ENCODE data around the gene SPPL2B.

The SPPL2B gene

GRCh38 chr19:2323707-2324106, 4.8 kb upstream of the SPPL2B start:
- DNase-seq (ENCODE audit: low read depth, low spot score): no peak

GRCh38 chr19:2324220-2324948, 4.1 kb upstream of the SPPL2B start:
- no peak for DNase-seq (ENCODE audit: low read depth, low spot score)

DNA sequence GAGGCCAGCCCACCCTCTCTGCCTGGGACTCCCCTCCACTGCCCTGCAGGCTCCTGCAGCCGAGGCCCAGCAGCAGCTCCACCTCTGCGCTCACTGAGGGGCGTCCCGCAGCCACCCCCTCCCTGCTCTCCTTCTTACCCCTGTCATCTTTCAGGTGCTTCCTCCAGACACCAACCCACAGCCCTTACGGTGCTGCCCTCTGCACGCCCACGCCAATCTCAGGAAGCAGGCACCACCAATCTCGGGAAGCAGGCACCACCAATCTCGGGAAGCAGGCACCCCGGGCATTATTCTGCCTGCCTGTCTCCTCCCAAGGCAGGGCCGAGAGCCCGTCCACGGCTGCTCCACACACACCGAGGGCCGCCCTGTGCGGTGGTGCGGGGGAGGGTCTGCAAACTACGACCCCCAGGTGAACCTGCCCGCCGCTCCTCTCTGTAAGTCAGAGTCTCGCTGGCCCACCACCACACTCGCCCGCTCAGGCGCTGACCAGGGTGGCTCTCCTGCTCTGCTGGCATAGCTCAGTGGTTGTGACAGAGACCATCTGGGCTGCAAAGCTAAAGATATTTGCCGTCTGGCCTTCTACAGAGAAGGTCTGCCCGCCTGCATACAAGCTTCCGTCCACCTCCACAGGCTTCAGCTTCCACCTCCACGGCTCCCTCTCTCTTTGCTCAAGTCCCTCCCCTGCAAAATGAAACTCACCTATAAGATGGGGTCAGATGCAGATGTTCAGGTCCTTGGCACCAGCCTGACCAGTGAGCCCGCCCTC, 3.0 kb upstream of the SPPL2B start:
- DNase-seq (ENCODE audit: low read depth, low spot score): no peak

DNA sequence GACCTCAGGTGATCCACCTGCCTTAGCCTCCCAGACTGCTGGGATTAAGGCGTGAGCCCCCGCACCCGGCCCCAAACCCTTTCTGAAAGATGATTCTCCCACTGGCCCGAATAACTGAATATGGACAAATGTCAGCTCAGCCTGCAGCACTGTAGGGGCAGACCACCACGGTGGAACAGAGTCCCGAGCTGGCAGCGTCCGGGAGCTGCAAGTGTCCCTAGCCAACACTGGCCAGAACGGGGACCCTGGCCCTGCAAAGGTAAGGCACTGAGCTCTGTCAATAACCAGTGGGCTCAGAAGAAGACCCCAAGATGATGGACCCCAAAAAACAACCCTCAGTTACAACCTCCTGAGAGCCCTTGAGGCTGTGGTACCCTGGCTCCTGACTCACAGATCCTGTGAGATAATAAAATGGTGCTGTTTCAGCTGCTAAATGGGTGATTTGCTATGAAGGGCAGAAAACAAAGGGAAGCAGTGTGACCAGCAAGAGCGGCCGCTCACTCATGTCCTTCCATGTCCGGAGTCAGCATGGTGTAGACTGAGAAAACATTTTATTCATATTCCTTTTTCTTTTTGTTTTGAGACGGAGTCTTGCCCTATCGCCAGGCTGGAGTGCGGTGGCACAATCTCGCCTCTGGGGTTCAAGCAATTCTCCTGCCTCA, 1.7 kb upstream of the SPPL2B start:
- no peak for DNase-seq (ENCODE audit: low read depth, low spot score)

DNA sequence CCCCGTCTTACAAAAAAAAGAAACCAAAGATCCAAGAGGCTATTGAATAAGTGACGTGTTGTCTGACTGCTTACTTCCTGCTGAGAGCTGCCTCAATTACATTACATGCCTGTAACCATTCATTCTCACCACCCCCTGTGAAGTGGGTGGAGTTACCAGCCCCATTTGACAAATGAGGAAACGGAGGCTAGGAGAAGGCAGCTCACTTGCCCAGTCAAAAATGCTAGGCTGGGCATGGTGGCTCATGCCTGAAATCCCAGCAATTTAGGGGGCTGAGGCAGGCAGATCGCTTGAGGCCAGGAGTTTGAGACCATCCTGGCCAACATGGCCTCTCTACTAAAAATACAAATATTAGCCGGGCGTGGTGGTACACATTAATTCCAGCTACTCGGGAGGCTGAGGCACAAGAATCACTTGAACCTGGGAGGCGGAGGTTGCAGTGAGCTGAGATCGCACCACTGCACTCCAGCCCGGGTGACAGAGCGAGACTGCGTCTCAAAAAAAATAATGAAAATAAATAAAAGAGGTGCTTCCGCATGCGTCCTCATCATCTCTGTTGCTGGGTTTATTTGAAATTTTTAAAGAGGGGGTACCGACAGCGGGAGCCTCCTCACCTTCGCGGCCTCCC, 597 bp upstream of the SPPL2B start:
- DNase-seq (ENCODE audit: low read depth, low spot score): peak; percentile 30

DNA sequence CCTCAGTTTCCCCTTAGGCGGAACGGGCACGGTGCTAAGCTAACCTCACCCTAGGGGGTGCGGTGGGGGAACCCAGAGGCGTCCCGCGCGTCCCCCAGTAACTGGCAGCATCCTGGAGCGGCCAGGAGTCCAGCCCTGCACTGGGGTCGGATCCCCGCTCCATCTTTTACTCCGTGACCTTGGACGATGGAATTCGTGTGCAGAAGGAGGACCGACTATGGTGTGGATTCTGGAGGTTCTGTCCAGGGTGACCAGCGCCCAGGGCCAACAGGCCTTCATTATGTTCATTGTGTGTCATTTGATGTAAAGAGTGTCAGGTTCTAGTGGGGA, 630 bp downstream of the SPPL2B start:
- no peak for DNase-seq (ENCODE audit: low read depth, low spot score)

DNA sequence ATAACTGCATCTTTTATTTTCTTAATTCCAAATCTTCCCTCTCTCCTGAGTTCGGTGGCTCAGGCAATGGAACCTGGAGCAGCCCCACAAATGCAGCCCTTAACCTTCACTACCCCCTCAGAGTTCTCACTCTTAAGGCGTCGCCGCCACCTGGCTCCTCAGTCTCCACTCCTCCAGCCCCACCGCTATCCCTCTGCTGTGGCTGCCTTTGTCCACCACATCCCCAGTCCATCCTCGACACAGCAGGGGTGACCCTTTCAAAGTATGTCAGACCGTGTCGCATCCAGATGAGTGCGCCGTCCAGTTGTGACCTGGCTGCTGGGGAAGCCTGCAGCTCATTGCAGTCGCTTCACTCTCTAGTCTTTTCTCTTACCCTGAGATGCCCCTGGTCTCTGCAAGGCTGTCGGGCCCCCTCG, 1.0 kb downstream of the SPPL2B start:
- no peak for DNase-seq (ENCODE audit: low read depth, low spot score)

DNA sequence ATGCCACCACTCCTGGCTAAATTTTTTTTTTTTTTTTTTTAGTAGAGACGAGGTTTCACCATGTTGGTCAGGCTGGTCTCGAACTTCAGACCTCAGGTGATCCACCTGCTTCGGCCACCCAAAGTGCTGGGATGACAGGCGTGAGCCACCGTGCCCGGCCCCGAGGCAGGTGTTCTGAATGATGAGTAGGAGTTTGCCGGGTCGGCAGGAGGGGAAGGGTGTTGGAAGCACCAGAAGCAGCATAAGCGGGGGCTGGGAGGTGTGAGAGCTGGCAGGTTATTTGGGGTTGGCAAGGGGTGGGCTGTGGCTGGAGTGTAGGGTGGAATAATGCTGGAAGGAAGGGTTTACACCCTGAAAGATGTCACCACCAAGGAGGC, 1.8 kb downstream of the SPPL2B start:
- no peak for DNase-seq (ENCODE audit: low read depth, low spot score)

GRCh38 chr19:2330632-2331284, 2.3 kb downstream of the SPPL2B start:
- no peak for DNase-seq (ENCODE audit: low read depth, low spot score)

DNA sequence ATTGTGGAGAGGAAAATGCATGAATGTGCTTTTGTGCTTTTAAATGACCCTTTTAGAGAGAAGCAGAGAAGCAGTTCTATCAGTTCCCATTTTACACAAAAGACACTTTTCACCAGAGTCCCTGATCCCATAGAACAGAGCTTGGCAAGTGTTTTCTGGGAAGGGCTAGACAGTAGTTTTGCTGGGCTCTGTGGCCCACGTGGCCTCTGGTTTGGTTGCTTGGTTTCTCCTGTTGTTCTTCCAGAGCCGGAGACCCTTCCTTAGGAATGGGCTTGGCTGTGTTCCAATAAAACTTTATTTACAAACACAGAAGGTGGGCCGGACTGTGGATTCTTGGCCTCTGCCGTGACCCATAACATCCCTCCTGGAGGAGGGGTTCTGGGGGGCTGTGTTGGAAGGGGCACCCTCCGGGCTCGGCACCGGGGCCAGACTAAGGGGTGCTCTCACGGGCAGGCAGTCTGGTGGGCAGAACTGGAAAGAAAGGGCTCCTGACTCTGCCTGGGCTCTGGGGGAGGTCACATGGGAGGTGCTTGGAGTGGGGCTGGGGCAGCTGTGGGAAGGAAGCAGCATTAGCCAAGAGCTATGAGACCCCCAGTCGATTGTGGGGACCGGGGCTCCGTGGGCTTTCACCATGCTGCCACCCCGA, 3.2 kb downstream of the SPPL2B start:
- no peak for DNase-seq (ENCODE audit: low read depth, low spot score)

GRCh38 chr19:2332341-2333026, 4.0 kb downstream of the SPPL2B start:
- DNase-seq (ENCODE audit: low read depth, low spot score): no peak

DNA sequence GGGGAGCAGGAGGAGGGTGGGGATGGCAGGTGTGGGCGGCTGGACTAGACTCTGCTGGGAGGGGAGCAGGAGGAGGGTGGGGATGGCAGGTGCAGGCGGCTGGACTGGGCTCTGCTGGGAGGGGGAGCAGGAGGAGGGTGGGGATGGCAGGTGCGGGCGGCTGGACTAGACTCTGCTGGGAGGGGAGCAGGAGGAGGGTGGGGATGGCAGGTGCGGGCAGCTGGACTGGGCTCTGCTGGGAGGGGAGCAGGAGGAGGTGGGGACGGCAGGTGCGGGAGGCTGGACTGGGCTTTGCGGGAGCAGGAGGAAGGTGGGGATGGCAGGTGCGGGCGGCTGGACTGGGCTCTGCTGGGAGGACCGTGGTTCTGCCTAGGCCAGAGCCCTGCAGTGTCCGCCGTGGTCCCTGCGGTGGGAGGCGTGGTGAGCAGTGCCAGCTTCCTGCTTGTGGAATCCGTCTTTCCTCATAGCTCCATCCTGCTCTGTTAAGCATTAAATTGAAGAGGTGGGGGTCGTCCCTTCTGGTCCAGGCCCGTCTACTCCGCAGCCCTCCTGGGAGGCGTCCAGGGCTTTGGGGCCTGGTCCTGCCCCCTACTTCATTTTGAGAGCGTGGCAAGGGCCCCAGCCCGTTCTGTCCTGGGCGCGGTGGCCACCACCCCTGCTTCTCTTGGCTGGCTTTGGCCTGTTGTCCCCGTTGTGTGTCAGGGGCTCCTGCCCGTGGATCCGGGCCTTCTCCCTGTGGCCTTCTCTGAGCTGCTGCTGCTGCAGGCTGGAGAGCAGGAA, 4.7 kb downstream of the SPPL2B start:
- no peak for DNase-seq (ENCODE audit: low read depth, low spot score)

GRCh38 chr19:2333807-2334211, 5.3 kb downstream of the SPPL2B start:
- no peak for DNase-seq (ENCODE audit: low read depth, low spot score)

GRCh38 chr19:2334426-2334825, 5.9 kb downstream of the SPPL2B start:
- no peak for DNase-seq (ENCODE audit: low read depth, low spot score)

- DNase-seq (ENCODE audit: low read depth, low spot score): no peak
Observed at GRCh38 chr19:2334986-2335846, 6.7 kb downstream of the SPPL2B start.

- DNase-seq (ENCODE audit: low read depth, low spot score): no peak
Observed at GRCh38 chr19:2335848-2336247, 7.4 kb downstream of the SPPL2B start.

DNA sequence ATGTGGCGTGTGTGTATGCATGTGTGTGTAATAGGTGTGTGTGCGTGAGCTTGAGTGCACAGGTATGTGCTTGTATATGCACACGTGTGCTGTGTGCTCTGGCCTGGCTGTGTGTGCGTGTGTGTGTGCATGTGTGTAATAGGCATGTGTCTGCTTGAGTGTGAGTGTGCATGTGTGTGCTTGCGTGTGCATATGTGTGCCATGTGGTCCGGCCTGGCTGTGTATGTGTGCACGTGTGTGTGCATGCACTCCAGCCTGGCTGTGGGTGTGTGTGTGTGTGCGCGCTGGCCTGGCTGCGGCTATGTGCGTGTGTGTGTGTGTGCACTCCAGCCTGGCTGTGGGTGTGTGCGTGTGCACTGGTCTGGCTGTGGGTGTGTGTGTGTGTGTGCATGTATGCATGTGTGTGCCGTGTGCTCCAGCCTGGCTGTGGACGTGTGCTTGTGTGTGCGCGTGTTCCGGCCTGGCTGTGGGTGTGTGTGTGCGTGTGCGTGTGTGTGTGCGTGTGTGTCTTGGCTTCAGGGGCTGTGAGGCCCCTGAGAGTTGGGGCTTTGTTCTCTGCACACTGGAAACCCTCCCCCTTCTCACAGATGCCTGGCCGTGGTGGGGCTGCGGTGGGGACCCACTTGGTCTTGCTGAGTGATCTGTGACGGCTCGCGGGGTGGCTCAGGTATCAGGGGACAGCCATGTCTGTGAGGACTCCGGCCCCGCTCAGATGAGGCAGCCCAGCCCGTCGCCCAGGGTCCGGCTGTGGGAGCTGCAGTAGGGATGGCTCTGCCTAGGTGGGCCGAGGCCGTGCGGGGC, 8.2 kb downstream of the SPPL2B start:
- DNase-seq (ENCODE audit: low read depth, low spot score): no peak

- DNase-seq (ENCODE audit: low read depth, low spot score): no peak
Observed at GRCh38 chr19:2337329-2337707, 8.8 kb downstream of the SPPL2B start.

Measured in activated naive CD8-positive, alpha-beta T cell treated with anti-CD3 and anti-CD28 coated beads, Interleukin-2, amount 50 U/mL, for 16 hours (primary cell).